Activated CD4-positive, alpha-beta T cell treated with anti-CD3 and anti-CD28 coated beads, Interleukin-2, Interleukin-4, amounts not matched to agents 100 ng/mL and 50 ng/mL, durations not matched to agents 16 hours and 8 hours (primary cell): ENCODE data around the gene TCF12.

Source experiments
- DNase-seq: peaks from one replicate; pipeline ENCODE4 v3.0.0-alpha.2; 2020; ENCODE audit warnings: low spot score

The TCF12 gene

DNA sequence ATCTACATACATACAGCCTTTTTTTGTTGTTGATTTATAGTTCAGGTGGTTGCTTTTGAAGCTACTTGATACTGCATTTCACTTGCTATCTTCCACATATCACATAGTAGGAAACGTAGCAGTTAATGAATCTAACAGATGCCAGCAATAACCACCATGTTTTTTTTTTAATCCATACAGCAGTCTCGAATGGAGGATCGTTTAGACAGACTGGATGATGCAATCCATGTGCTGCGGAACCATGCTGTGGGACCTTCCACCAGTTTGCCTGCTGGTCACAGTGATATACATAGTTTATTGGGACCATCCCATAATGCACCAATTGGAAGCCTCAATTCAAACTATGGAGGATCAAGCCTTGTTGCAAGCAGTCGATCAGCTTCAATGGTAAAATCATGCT is 334.6 kb downstream of the TCF12 start:
- no peak for DNase-seq

DNA sequence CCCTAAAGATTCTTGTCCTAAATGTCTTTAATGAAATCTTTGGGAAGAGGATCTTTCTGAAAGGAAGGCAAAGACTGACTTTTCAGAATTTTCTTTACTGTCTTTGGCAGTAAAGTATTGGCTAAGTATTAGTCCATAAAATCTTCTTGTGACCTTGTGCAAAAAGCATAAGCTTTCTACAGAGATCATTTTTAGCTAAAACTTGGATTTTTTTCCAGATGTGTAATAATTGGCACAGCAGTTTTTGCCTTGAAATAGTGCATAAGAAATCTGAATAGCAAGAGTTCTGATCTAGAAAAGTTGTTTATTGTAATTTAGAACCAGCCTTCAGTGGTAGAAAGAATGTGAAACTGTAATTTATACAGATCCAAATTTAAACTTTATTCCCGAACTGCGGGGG is 335.1 kb downstream of the TCF12 start:
- DNase-seq: no peak

DNA sequence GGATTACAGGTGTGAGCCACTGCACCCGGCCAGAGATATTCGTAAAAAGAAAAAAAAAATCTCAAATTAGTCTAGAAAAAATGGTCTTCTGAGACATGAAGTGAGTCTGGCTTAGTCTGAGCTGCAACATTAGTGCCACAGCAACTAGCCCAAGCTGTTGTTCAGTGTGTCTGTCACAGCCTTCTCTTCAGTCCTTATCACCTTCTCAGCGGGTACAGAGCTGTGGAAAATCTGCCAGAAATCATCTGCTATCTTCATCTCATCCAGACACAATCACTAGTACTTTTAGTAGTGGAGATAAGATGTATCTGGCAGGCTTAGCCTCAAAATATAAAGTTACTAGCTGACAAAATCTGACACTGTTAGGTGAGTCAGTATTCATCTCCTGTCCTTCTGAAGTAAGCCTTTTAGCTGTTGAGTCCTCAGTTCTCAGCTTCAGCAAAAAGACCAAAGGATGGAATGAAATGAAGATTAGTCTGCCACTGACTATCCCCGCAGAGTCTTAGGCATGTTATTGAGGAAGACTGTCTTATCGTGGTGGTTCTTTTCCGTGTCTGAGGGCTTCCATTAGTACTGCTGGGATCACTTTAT is 337.4 kb downstream of the TCF12 start:
- no peak for DNase-seq

DNA sequence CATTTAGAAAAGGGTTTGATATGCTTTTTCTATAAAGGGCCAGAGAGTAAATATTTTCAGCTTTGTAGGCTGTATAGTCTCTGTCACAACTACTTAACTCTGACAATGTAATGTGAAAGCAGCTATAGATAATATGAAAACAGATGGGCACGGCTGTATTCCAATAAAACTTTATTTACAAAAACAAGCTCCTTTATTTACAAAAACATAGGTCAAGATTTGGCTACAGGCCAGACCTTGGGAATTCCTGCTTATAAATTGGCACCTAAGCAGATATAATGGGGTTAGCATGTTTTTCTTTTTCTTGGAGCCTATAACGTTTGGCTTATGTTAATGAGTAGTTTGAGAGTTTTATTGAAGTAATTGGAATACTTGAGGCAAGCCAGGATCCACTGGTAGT is 338.5 kb downstream of the TCF12 start:
- DNase-seq: no peak

DNA sequence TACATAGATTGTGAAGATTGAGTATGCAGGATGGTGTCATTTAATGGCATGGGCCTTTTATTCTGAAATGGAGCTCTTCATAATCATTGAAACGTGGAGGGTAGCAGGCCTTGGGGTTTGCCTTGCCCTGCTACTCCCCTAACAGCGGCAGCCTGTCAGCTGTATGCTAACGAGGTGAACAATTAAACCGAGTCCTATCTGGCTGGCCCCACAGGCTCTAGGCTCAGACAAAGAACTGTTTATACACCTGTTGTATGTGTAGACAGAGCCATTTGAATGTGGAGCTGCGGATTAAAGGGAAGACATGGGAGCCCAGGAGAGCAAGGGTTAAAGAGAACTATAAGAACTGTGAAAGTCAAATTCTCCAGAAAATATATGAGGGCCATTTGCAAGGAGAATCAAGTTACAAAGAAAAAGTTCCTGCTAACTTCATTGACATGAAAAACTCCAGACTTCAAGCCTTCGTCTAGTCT is 341.2 kb downstream of the TCF12 start:
- no peak for DNase-seq

DNA sequence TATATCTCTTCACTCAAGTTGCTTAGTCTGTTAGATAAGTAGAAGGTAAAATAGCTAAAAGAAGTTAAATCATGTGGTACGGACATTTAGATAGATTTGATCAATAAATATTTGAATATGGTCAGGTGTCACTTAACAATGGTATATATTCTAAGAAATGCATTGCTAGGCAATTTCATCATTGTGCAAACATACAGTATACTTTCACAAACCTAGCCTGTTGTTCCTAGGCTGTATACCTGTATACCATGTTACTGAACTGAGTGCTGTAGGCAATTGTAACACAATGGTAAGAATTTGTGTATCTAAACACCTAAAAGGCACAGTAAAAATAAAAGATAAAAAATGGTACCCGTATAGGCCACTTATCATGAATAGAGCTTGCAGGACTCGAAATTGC is 345.1 kb downstream of the TCF12 start:
- no peak for DNase-seq

DNA sequence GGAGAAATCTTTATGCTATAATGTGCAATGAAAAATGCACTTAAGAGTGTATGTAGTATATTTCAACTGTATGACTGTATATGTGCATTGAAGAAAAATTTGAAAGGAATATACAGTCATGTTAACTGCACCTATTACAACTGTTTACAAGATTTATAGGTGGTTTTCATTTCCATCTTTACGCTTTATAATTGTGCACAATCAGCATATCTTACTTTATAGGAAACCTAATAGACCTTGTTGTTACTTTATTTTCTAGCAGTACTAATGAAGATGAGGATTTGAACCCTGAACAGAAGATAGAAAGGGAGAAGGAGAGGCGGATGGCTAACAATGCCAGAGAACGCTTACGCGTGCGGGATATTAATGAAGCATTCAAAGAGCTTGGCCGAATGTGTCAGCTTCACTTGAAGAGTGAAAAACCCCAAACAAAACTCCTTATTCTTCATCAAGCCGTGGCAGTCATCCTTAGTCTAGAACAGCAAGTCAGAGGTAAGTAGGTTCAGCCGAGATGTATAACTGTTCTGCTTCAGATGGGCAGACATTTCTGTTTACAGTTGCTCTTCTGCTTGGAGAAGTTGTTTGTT is 354.4 kb downstream of the TCF12 start:
- DNase-seq: no peak

DNA sequence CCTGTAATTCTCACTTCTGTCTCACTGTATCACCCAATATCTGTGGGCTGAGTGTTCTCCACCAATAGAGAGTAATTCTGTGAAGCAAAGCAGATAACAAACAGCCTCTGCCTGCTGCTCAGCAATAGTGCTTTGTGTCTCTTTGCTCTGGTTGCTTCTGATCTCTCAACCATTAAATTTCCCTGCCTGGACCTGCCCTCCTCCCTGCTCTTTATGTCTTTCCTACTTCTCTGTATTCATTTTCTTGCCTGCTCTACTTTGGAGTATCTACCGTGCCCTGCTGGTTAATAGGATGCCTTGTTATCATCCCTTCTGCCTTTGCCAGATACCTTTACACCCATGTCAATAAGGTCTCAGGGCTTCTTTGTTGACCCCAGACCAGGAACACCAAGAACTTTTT is 355.0 kb downstream of the TCF12 start:
- no peak for DNase-seq

DNA sequence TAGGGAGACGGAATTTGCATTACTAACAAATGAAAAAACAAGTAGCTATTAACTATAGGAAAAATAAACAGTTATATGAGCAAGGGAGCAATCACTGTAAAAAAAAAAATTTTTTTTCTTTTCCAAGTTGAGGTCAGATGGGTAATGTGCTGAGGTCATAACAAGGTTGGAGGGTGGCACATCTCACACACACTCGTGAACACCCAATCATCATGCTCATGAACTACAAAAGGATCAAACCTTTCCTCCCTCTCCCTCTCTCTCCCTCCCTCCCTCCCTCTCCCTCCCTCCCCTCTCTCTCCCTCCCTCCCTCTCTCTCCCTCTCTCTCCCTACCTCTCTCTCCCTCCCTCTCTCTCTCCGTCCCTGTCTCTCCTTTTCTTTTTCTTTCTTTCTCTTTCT is 360.0 kb downstream of the TCF12 start:
- no peak for DNase-seq

DNA sequence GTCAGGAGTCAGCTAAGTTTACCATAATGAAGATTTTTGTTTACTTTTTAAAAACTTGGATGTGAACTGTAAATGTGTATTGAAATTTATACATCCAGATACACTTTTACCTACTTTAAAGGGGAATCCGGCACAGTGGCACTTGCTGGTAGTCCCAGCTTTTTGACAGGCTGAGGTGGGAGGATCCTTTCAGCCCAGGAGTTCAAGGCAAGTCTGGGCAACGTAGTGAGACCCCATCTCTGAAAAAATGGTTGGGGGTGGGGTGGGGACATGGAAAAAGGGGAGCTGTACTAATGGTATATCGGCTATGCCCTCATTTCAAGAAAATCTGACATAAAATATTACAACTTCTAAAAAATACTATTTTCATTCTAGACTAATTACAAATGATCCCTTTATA is 362.0 kb downstream of the TCF12 start:
- no peak for DNase-seq

DNA sequence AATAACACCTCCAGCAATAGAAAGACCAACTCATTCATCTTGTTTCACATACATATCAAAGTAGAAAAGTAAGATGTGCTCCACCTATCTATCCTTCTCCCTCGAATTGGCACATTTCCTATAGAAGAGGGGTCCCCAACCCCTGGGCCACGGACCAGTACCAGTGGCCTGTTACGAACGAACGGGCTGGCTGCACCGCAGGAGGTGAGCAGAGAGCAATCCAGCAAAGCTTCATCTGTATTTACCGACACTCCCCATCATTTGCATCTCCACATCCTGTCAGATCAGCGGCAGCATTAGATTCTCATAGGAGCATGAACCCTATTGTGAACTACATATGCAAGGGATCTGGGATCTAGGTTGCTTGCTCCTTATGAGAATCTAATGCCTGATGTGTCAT is 362.9 kb downstream of the TCF12 start:
- no peak for DNase-seq

DNA sequence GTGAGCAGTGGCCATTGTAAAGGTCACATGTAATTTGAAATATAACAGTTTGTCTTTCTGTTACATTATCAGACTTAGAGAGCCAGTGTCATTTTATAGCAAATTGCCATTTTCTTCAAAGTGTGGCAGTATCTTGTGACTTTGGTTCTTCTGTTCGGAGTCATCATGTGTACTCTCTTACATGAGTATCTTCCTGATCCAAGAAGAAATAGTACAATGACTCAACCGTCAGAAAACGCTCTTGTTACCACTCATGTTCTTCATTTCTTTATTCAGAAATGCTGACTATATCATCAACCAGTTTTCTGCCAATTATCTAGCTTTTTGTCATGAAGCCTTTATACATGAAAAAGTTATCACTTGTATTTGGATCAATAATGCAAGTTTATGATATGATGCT is 364.2 kb downstream of the TCF12 start:
- no peak for DNase-seq

DNA sequence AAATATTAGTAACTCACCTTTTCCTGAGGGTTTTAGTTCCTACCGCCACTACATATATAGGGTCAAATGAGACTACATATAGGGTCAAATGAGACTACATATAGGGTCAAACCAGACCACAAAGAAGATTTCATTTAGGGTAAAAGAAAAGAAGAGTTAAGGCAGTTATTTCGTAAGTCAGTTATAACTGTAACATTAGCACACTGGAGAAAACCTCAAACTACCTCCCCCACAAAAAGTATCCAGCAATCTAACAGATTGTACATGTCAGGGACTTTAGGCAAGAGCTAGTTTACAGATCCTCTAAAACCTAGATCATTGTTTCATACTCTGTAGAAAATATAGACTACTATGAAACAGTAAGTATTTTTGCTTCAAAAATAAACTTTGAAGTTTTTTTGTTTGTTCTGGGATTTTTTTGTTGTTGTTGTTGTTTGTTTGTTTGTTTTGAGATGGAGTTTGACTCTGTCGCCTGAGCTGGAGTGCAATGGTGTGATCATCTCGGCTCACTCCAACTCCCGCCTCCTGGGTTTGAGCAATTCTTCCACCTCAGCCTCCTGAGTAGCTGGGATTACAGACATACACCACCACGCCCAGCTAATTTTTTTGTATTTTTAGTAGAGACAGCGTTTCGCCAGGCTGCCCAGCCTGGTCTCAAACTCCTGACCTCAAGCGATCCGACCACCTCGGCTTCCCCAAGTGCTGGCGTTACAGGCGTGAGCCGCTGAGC is 365.5 kb downstream of the TCF12 start:
- DNase-seq: no peak

DNA sequence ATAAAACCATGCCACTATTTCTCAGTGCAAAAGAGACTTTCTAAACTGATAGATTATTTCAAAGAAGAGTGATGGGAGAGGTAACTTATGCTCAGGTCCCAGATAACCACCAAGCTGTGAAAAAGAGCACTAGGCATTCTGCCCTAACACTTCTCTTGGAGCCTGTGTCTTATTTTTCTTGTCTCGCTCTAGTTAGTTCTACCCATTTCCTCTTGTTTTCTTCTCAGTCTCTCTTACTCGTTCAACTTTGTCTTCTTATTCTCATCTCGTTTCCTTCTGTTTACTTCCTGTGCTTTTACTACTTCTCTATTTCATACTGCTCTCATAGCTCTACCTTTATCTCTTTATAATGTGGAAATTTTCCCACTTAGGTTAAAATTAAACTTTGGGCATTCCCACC is 366.1 kb downstream of the TCF12 start:
- no peak for DNase-seq

DNA sequence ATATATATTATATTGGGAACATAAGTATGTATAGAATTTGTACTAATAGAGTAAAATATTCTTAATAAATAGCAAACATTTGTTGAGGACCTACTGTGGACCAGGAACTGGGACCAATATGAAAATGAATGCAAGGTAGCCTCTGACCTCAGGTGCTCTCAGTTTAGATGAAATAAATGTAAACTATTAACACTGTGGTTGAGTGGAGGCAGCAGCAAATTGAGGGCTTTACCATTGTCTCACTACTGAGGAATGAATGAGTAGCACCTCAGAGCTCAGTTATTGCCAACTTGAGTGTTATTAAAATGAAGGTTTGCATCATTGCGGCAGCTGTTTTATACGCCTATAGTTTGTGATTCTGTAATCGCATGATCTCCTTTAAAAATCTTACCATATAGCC is 366.9 kb downstream of the TCF12 start:
- DNase-seq: no peak

DNA sequence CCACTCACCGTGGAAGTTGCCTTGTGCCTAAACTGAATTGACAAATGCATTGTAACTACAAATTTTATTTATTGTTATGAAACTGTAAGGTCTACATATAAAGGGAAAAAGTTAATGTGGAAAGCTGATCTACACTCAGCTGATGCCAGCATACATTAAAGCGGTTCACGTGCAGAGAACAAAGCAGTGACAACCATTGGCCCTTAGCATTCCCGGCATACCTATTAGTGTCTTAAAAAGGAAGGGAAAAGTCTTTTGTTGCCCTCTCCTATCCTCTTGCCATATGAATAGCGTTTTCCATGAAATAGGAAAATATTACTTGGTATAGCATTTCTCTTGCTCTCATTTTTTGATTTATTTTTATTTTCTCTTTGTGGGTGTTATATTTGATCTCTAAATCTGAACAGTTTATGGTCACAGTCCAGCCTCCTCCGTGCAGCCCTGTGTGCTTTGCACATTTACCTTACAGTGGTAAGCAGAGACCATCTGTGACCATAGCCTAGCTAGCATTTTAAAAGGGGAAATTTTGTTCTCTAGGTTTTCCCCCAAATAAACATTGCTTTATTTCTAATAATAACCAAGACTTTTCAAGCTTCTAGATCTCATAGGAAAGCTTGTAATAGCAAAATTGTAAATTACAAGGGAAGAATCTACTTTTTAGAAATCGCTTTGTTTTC is 368.1 kb downstream of the TCF12 start:
- DNase-seq: no peak

DNA sequence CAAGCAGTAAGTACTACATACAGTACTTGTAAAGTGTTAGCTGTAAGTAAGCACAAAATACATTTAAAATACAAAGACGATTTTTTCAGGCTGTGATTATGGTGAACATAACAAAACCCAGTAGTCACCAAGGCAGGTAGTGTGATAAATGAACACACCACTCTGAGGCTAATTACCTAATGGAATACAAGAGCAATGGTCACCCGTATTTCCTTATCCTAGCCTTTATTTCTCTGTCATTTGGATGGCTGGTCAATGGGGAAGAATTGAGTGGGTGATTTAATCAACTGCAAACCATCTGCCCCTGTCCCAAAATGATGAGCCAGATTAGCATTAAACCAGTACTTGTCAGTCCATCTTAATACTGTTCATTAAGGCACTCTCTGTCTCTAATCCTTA is 368.7 kb downstream of the TCF12 start:
- DNase-seq: no peak

DNA sequence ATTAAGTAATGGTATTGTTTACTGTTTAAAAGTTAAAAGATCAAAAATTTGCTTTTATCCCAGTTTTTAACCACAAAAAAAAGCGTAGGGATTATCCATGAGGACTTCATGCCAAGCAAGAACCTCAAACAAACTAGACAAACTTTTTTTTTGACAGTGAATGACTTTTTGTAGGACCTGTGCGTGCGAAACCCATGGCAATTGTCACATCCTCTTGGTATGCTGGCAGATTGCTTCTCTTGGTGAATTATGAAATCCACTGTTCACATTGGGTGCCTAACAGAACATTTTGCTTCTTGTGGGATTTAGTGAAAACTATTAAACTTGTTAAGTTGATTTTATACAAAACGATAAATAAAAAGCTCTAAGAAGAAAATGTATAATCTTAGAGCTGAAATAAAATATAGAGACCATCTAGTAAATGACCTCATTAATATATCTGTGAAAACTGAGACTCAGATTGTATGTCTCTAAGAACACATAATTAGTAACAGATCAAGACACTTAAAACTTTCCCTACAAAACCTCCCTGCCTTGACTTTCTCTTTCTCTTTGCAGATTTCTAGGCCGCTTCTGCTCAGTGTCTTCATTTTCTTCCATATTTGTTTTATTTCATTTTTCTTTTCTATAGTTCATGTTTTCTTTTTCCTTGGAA is 370.6 kb downstream of the TCF12 start:
- no peak for DNase-seq

DNA sequence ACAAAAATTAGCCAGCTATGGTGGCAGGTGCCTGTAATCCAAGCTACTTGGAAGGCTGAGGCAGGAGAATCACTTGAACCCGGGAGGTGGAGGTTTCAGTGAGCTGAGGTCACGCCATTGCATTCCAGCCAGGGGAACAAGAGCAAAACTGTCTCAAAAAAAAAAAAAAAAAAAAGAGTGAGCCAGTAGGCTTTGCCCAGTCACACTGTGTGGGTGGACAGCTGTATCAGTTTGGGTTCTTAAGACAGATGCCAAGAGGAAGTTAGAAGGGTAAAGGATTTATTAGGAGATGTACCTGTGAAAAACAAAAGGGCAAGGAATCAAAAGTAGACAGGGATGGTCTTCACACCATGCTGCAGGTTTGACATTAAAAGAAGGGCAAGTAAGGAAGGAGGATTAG is 371.7 kb downstream of the TCF12 start:
- no peak for DNase-seq

DNA sequence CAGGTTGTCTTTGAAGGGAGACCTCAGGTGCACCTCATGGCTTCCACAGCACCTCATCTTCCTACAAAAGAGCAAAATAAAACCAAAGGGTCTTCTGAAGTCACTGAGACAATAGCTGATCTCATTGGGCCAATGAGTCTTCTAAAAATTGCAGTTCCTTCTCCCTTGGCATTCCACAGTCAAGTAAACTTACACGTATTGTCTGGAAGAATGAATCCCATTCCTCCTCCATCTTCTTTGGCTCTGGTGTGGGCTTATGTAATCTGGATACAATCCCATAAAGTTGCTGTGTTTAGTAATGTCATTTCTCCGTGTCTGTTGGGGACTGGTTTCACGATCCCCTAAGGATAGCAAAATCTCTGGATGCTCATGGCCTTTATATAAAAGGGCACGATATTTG is 372.4 kb downstream of the TCF12 start:
- DNase-seq: no peak

DNA sequence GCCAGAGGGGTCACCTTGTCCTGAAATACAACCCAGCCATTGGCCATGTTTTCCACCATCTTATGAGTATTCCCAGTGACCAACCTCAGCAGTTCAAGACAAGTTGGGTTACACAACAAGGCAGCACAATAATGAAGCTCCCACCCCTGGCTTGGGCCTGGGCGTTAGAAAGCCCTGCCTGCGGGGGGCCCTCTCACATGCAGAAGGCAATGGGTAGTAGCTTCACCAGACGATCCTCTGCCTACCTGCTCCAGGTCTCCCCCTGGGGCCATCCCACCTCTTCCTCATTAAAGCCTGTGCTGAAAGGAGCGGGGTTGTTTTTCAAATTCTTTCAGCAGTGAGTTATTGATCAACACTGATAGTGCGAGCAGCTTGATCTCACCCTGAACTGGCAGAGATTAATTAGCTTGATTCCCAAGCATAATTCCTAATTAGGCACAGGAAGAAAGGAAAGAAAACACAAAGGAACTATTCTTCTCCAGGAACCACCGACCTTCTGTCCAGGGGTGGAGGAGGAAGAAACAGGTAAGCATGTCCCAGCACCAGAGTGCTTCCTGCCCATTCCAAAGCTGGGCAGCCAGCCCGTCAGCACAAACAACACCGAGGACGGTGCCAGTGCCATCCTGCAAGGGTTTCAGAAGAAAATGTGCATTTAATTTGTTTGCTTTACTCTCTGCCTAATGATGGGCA is 378.2 kb downstream of the TCF12 start:
- no peak for DNase-seq

DNA sequence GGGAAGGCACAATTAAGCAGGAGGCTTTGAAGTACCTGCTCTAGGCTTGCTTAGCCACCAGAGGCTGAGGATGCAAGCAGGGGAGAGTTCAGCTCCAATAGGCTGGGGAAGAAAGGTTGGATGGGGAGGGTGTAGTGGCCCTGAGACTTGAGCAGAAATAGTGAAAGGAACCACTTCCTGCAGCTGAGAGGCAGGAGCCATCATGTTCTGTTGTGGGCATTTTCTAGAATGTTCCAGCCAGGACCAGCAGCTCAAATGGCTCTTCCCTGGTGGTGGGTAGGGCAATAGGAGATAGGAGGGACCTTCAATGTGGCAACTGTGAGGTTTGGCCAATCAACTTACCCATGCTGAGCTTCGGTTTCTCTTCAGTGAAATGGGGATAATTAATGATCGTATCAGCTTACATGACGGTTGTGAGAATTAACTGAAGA is 378.7 kb downstream of the TCF12 start:
- no peak for DNase-seq
